GM23338 (cell line): ENCODE data around the gene STRIP1. TPM values are rescaled to one million over a fixed set of nuclear protein-coding genes. Genes with fewer than 3 reads are reported as not detected.

Source experiments
- ATAC-seq: fragments of 200-7000 bp; cut with Tn5 transposase; 3 replicates; pipeline ENCODE4 v1.9.1; 2020
- DNase-seq: peaks from one replicate; pipeline ENCODE4 v3.0.0-alpha.2; 2015; ENCODE audit warnings: low spot score
- H2AFZ ChIP-seq: fragments of 200-600 bp; sonication (generic); 2 replicates; pipeline ENCODE4 v1.8.0; 2016; ENCODE audit warnings: antibody characterized with exemption, mild to moderate bottlenecking, moderate library complexity
- H3F3A ChIP-seq: fragments of 200-600 bp; sonication (generic); replicated peaks from 2 replicates; pipeline ENCODE4 v1.8.0; 2017; ENCODE audit warnings: antibody characterized with exemption, mixed run types, low read depth
- H3K27ac ChIP-seq: fragments of 200-600 bp; sonication (generic); 2 replicates; pipeline ENCODE4 v1.6.1; 2016; ENCODE audit warnings: low read depth
- H3K27me3 ChIP-seq: fragments of 200-600 bp; sonication (generic); 2 replicates; pipeline ENCODE4 v1.8.0; 2016; ENCODE audit warnings: mild to moderate bottlenecking, mixed run types, moderate library complexity; ENCODE audit not compliant: insufficient read depth
- H3K36me3 ChIP-seq: fragments of 200-600 bp; sonication (generic); 2 replicates; pipeline ENCODE4 v1.8.0; 2016; ENCODE audit warnings: mild to moderate bottlenecking; ENCODE audit not compliant: insufficient read depth
- H3K4me1 ChIP-seq: fragments of 200-600 bp; sonication (generic); 2 replicates; pipeline ENCODE4 v1.8.0; 2016; ENCODE audit warnings: mild to moderate bottlenecking, moderate library complexity; ENCODE audit not compliant: insufficient read depth
- H3K4me2 ChIP-seq: fragments of 200-600 bp; sonication (generic); 2 replicates; pipeline ENCODE4 v1.7.1; 2017; ENCODE audit warnings: mixed run types
- H3K4me3 ChIP-seq: fragments of 200-600 bp; sonication (generic); 2 replicates; pipeline ENCODE4 v1.6.1; 2016; ENCODE audit warnings: mixed run types
- H3K79me2 ChIP-seq: fragments of 200-600 bp; sonication (generic); replicated peaks from 2 replicates; pipeline ENCODE4 v1.8.0; 2017; ENCODE audit warnings: mild to moderate bottlenecking; ENCODE audit not compliant: insufficient read depth
- H3K9me2 ChIP-seq: fragments of 200-600 bp; sonication (generic); 2 replicates; pipeline ENCODE4 v1.8.0; 2017; ENCODE audit not compliant: insufficient read depth
- H4K20me1 ChIP-seq: fragments of 200-600 bp; sonication (generic); replicated peaks from 2 replicates; pipeline ENCODE4 v1.8.0; 2017; ENCODE audit warnings: mild to moderate bottlenecking; ENCODE audit not compliant: insufficient read depth
- H3K27ac Mint-ChIP-seq: 2 replicates; pipeline ENCODE4 v1.8.0; 2020; ENCODE audit warnings: inconsistent platforms, mild to moderate bottlenecking, moderate library complexity, mixed read lengths
- H3K27me3 Mint-ChIP-seq: 3 replicates; pipeline ENCODE4 v1.8.0; 2022; ENCODE audit warnings: low read depth, mild to moderate bottlenecking, moderate library complexity, mixed read lengths, inconsistent platforms; ENCODE audit not compliant: insufficient read depth, poor library complexity
- H3K36me3 Mint-ChIP-seq: 3 replicates; pipeline ENCODE4 v1.8.0; 2021; ENCODE audit warnings: low read depth, mild to moderate bottlenecking, inconsistent platforms, moderate library complexity, mixed read lengths
- H3K4me1 Mint-ChIP-seq: 3 replicates; pipeline ENCODE4 v1.8.0; 2020; ENCODE audit warnings: mild to moderate bottlenecking, inconsistent platforms, mixed read lengths
- H3K4me3 Mint-ChIP-seq: 3 replicates; pipeline ENCODE4 v1.8.0; 2021; ENCODE audit warnings: moderate library complexity, mild to moderate bottlenecking, inconsistent platforms, mixed read lengths
- H3K9me3 Mint-ChIP-seq: 3 replicates; pipeline ENCODE4 v1.8.0; 2020; ENCODE audit warnings: moderate library complexity, mild to moderate bottlenecking, inconsistent platforms, mixed read lengths
- CREB1 ChIP-seq: fragments of 250-450 bp; sonication (Bioruptor Pico); IDR thresholded peaks from 2 replicates; pipeline ENCODE4 v1.5.0; 2020; ENCODE audit warnings: low read depth, mild to moderate bottlenecking, moderate library complexity
- EZH2 ChIP-seq: fragments of 200-600 bp; sonication (generic); IDR thresholded peaks from one replicate; pipeline ENCODE4 v1.8.0; 2017; ENCODE audit warnings: antibody characterized with exemption, mild to moderate bottlenecking, low read depth; ENCODE audit not compliant: unreplicated experiment
- EZH2phosphoT487 ChIP-seq: fragments of 200-600 bp; sonication (generic); IDR thresholded peaks from one replicate; pipeline ENCODE4 v1.8.1; 2018; ENCODE audit warnings: antibody characterized with exemption; ENCODE audit not compliant: unreplicated experiment
- JUNB ChIP-seq: IDR thresholded peaks from one replicate; pipeline ENCODE4 v1.6.1; 2016; ENCODE audit warnings: antibody characterized with exemption; ENCODE audit not compliant: unreplicated experiment
- NANOG ChIP-seq: IDR thresholded peaks from 2 replicates; pipeline ENCODE4 v1.6.1; 2016; ENCODE audit warnings: antibody characterized with exemption, borderline replicate concordance
- POLR2AphosphoS5 ChIP-seq: IDR thresholded peaks from 2 replicates; pipeline ENCODE4 v1.6.1; 2016; ENCODE audit warnings: antibody characterized with exemption, low read depth
- STAT1 ChIP-seq: IDR thresholded peaks from one replicate; pipeline ENCODE4 v1.6.1; 2016; ENCODE audit warnings: antibody characterized with exemption; ENCODE audit not compliant: unreplicated experiment
- ZNF114 ChIP-seq: fragments of 250-450 bp; sonication (Bioruptor Pico); IDR thresholded peaks from 2 replicates; pipeline ENCODE4 v1.5.0; 2020; ENCODE audit warnings: mild to moderate bottlenecking, moderate library complexity
- ZNF331 ChIP-seq: fragments of 250-450 bp; sonication (Bioruptor Pico); IDR thresholded peaks from 2 replicates; pipeline ENCODE4 v1.5.0; 2020; ENCODE audit warnings: low read depth, mild to moderate bottlenecking, moderate library complexity
- polyA plus RNA-seq: library from polyadenylated mRNA; unstranded; fragments of >200 nt; fragmentation: Nextera tagmentation; extraction: Ambion mirVana; gene quantifications from 2 replicates; pipeline ENCODE4 v1.2.1, GENCODE V29; 2016
- total RNA-seq: library from RNA; depleted of rRNA; stranded (reverse); fragments of >200 nt; shearing (Covaris generic); gene quantifications from 2 replicates; pipeline ENCODE4 v1.2.3, GENCODE V29; 2014
- TF ChIP-seq, protein P1 (sequence below), 2 experiments: fragments of 200-600 bp in 1 of 2; sonication (generic) in 1 of 2; conservative IDR thresholded peaks; 2 replicates each; pipeline versions ENCODE4 v1.5.1 to v1.6.1; 2016 to 2017; ENCODE audit warnings: antibody characterized with exemption in 2 of 2, low read depth in 2 of 2, mild to moderate bottlenecking in 2 of 2, moderate library complexity in 1 of 2
- TF ChIP-seq, protein P2 (sequence below): fragments of 250-450 bp; sonication (Bioruptor Pico); IDR thresholded peaks from 2 replicates; pipeline ENCODE4 v1.5.0; 2020; ENCODE audit warnings: mild to moderate bottlenecking, moderate library complexity
- TF ChIP-seq, protein P3 (sequence below): IDR thresholded peaks from one replicate; pipeline ENCODE4 v1.6.1; 2018; ENCODE audit warnings: antibody characterized with exemption; ENCODE audit not compliant: unreplicated experiment
- TF ChIP-seq, protein P4 (sequence below): IDR thresholded peaks from 2 replicates; pipeline ENCODE4 v1.6.1; 2016; ENCODE audit warnings: antibody characterized with exemption

Gene STRIP1
- total and polyA plus RNA-seq, 2 experiments from 2014 or later = 17.2 to 50.6 TPM

DNA sequence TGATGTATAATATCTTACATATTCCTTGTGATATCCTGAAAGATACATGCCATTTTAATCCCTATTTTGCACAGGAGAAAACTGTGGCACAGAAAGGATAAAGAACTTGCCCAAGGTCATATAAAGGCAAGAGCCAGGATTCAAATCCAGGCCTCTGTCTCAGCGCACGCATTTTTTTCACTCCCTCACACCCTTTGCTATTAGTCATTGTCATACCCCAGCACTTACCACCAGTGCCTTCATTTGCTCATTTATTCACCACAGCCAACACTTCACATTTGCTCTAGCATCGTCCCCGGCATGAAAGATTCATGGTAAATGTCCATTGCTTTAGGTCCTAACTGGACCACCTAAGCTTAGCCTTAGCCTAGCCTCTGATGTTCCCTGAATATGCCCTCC lies 21.9 kb downstream of the STRIP1 start:
- Histone ChIP-seq H4K20me1 (peaks cover 14% of the 10 kb centered on the region), H3K79me2 (no peaks in the 10 kb centered on the region), H3K27me3 (no peaks in the 10 kb centered on the region), H3K36me3 (peaks cover 28% of the 10 kb centered on the region), H3K4me3 (no peak overlapping the region), H2AFZ (no peak overlapping the region), H3K4me2 (no peak overlapping the region), H3K27ac (no peak overlapping the region), H3K9me2 (no peaks in the 10 kb centered on the region), H3K4me1 (no peaks in the 10 kb centered on the region), H3F3A (no peaks in the 10 kb centered on the region)
- Mint-ChIP-seq H3K27me3 (peaks cover 12% of the 10 kb centered on the region), H3K4me1 (no peaks in the 10 kb centered on the region), H3K36me3 (peaks cover 80% of the 10 kb centered on the region), H3K4me3 (no peak overlapping the region), H3K9me3 (no peaks in the 10 kb centered on the region), H3K27ac (no peak overlapping the region)
- TF ChIP-seq, protein P1, sequence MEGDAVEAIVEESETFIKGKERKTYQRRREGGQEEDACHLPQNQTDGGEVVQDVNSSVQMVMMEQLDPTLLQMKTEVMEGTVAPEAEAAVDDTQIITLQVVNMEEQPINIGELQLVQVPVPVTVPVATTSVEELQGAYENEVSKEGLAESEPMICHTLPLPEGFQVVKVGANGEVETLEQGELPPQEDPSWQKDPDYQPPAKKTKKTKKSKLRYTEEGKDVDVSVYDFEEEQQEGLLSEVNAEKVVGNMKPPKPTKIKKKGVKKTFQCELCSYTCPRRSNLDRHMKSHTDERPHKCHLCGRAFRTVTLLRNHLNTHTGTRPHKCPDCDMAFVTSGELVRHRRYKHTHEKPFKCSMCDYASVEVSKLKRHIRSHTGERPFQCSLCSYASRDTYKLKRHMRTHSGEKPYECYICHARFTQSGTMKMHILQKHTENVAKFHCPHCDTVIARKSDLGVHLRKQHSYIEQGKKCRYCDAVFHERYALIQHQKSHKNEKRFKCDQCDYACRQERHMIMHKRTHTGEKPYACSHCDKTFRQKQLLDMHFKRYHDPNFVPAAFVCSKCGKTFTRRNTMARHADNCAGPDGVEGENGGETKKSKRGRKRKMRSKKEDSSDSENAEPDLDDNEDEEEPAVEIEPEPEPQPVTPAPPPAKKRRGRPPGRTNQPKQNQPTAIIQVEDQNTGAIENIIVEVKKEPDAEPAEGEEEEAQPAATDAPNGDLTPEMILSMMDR (conservative IDR thresholded peaks at IDR 0.05; ENCODE audit: low read depth in 2 of 2) = no peak
- TF ChIP-seq ZNF114 = no peak
- no peak for TF ChIP-seq EZH2
- no peak for TF ChIP-seq CREB1 (CRISPR knock-in tag)
- TF ChIP-seq NANOG = no peak
- no peak for TF ChIP-seq POLR2AphosphoS5
- no peak for TF ChIP-seq STAT1
- no peak for TF ChIP-seq JUNB
- TF ChIP-seq ZNF331 (CRISPR knock-in tag) = no peak
- TF ChIP-seq, protein P2, sequence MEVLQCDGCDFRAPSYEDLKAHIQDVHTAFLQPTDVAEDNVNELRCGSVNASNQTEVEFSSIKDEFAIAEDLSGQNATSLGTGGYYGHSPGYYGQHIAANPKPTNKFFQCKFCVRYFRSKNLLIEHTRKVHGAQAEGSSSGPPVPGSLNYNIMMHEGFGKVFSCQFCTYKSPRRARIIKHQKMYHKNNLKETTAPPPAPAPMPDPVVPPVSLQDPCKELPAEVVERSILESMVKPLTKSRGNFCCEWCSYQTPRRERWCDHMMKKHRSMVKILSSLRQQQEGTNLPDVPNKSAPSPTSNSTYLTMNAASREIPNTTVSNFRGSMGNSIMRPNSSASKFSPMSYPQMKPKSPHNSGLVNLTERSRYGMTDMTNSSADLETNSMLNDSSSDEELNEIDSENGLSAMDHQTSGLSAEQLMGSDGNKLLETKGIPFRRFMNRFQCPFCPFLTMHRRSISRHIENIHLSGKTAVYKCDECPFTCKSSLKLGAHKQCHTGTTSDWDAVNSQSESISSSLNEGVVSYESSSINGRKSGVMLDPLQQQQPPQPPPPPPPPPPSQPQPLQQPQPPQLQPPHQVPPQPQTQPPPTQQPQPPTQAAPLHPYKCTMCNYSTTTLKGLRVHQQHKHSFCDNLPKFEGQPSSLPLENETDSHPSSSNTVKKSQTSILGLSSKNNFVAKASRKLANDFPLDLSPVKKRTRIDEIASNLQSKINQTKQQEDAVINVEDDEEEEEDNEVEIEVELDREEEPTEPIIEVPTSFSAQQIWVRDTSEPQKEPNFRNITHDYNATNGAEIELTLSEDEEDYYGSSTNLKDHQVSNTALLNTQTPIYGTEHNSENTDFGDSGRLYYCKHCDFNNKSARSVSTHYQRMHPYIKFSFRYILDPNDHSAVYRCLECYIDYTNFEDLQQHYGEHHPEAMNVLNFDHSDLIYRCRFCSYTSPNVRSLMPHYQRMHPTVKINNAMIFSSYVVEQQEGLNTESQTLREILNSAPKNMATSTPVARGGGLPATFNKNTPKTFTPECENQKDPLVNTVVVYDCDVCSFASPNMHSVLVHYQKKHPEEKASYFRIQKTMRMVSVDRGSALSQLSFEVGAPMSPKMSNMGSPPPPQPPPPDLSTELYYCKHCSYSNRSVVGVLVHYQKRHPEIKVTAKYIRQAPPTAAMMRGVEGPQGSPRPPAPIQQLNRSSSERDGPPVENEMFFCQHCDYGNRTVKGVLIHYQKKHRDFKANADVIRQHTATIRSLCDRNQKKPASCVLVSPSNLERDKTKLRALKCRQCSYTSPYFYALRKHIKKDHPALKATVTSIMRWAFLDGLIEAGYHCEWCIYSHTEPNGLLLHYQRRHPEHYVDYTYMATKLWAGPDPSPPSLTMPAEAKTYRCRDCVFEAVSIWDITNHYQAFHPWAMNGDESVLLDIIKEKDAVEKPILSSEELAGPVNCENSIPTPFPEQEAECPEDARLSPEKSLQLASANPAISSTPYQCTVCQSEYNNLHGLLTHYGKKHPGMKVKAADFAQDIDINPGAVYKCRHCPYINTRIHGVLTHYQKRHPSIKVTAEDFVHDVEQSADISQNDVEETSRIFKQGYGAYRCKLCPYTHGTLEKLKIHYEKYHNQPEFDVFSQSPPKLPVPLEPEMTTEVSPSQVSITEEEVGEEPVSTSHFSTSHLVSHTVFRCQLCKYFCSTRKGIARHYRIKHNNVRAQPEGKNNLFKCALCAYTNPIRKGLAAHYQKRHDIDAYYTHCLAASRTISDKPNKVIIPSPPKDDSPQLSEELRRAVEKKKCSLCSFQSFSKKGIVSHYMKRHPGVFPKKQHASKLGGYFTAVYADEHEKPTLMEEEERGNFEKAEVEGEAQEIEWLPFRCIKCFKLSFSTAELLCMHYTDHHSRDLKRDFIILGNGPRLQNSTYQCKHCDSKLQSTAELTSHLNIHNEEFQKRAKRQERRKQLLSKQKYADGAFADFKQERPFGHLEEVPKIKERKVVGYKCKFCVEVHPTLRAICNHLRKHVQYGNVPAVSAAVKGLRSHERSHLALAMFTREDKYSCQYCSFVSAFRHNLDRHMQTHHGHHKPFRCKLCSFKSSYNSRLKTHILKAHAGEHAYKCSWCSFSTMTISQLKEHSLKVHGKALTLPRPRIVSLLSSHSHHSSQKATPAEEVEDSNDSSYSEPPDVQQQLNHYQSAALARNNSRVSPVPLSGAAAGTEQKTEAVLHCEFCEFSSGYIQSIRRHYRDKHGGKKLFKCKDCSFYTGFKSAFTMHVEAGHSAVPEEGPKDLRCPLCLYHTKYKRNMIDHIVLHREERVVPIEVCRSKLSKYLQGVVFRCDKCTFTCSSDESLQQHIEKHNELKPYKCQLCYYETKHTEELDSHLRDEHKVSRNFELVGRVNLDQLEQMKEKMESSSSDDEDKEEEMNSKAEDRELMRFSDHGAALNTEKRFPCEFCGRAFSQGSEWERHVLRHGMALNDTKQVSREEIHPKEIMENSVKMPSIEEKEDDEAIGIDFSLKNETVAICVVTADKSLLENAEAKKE (CRISPR knock-in tag) = no peak
- TF ChIP-seq, protein P3, sequence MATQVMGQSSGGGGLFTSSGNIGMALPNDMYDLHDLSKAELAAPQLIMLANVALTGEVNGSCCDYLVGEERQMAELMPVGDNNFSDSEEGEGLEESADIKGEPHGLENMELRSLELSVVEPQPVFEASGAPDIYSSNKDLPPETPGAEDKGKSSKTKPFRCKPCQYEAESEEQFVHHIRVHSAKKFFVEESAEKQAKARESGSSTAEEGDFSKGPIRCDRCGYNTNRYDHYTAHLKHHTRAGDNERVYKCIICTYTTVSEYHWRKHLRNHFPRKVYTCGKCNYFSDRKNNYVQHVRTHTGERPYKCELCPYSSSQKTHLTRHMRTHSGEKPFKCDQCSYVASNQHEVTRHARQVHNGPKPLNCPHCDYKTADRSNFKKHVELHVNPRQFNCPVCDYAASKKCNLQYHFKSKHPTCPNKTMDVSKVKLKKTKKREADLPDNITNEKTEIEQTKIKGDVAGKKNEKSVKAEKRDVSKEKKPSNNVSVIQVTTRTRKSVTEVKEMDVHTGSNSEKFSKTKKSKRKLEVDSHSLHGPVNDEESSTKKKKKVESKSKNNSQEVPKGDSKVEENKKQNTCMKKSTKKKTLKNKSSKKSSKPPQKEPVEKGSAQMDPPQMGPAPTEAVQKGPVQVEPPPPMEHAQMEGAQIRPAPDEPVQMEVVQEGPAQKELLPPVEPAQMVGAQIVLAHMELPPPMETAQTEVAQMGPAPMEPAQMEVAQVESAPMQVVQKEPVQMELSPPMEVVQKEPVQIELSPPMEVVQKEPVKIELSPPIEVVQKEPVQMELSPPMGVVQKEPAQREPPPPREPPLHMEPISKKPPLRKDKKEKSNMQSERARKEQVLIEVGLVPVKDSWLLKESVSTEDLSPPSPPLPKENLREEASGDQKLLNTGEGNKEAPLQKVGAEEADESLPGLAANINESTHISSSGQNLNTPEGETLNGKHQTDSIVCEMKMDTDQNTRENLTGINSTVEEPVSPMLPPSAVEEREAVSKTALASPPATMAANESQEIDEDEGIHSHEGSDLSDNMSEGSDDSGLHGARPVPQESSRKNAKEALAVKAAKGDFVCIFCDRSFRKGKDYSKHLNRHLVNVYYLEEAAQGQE = no peak
- TF ChIP-seq, protein P4, sequence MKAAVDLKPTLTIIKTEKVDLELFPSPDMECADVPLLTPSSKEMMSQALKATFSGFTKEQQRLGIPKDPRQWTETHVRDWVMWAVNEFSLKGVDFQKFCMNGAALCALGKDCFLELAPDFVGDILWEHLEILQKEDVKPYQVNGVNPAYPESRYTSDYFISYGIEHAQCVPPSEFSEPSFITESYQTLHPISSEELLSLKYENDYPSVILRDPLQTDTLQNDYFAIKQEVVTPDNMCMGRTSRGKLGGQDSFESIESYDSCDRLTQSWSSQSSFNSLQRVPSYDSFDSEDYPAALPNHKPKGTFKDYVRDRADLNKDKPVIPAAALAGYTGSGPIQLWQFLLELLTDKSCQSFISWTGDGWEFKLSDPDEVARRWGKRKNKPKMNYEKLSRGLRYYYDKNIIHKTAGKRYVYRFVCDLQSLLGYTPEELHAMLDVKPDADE = no peak
- no peak for TF ChIP-seq EZH2phosphoT487
- no peak for ATAC-seq
- DNase-seq = no peak
